Measurements from ENCODE around the gene ANKRD17.
"Not testable (repeated sequence)": the region's sequence is repeated elsewhere in the genome, so short reads cannot be mapped to it uniquely, and the experiment has no call there.

ANKRD17 gene

GRCh38 chr4:73258686-73259570, at the start of gene ANKRD17:
ANKRD17 (minus strand) TSS chr4:73258798; CDS start chr4:73258668, 130 bp downstream.
- peak; percentile 95 to 96 for DNase-seq
- TF ChIP-seq GATA1 (IDR thresholded peaks at IDR 0.05; ENCODE audit: low read depth, low read length) (no peak), POLR2A (IDR thresholded peaks at IDR 0.05; ENCODE audit: low read length) (peak; percentile 96)

GRCh38 chr4:73308286-73308685, 49.7 kb upstream of the ANKRD17 start:
- DNase-seq, result peak in 1 of 2 experiments; percentile 5
- TF ChIP-seq GATA1 (IDR thresholded peaks at IDR 0.05; ENCODE audit: low read depth, low read length) (no peak), POLR2A (IDR thresholded peaks at IDR 0.05; ENCODE audit: low read length) (no peak)

DNA sequence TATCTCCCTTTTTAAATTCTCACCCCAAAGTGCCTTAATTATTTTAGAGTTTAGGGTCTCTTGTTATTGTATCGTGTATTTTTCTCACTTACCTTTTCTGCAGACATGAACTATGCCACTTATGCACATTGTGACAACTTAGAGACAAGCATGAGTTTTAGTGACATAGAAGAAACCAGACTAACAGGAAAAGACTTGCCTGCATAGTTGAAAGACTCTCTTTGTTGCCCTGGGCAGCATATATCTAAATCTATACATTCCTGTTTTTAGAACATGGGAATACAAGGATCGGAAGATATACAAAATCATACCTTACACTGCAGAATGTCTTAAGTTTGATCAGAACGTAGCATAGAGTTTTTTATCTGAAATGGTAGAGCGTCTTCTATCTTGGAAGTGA, 45.1 kb upstream of the ANKRD17 start:
- no peak for DNase-seq
- TF ChIP-seq POLR2A (IDR thresholded peaks at IDR 0.05; ENCODE audit: low read length) (no peak), GATA1 (IDR thresholded peaks at IDR 0.05; ENCODE audit: low read depth, low read length) (no peak)

DNA sequence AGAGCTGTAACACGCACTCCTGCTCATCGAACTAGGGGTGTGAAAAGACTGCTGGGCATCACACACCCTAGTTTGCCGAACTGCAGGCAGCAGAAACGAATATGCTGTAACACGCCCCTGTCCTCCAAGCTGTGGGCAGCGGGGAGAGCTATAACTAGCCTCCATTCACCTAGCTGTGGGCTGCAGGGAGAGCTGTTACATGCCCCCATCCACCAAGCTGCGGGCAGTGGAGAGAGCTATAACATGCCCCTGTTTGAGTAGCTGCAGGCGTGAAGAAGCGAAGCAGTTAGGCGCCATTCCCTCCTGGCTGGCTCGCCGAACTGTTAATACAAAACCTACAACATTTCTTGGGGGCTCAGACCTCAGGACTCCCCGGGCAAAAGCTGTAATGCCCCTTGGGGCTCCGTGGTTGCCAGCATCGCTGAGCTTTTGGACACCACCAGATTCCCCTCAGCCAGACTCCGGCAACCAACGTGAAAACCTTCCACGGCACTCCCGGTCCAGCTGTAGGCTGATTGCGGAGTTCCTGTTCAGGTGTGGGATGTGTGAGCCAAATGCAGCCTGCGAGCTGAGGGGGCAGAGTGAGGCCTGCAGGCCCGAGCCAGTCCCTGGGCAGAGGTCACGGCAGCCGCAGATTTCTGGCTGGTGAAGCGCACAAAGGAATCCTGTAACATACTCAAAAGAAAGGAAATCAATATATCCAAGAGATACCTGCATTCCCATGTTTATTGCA, 41.1 kb upstream of the ANKRD17 start:
- DNase-seq, result no peak
- TF ChIP-seq GATA1 (IDR thresholded peaks at IDR 0.05; ENCODE audit: low read depth, low read length) (no peak), POLR2A (IDR thresholded peaks at IDR 0.05; ENCODE audit: low read length) (no peak)

- DNase-seq, result not testable (repeated sequence)
These were observed 34.1 kb upstream of the ANKRD17 start for GRCh38 chr4:73292661-73293060.

DNA sequence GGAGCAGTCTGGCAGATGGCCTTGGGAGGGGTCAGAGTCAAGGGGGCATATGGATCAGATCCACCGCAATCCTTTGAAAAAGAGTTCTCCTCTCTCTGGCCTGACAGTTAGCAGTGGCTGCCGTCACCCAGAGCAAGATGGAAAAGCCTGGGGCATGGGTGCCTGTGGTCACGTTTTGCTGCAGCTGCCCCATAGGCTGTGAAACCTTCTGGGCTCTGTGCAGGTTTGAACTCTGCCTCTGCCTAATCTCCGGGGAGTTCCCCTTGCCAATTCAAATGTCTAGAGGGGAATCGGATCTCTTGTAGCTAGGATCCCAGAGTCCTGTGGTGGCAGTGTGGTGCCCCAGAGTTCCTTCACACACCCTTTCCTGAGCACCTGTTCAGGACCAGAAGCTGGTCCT, 23.4 kb upstream of the ANKRD17 start:
- no peak for TF ChIP-seq POLR2A (IDR thresholded peaks at IDR 0.05; ENCODE audit: low read length)
- no peak for TF ChIP-seq GATA1 (IDR thresholded peaks at IDR 0.05; ENCODE audit: low read depth, low read length)

DNA sequence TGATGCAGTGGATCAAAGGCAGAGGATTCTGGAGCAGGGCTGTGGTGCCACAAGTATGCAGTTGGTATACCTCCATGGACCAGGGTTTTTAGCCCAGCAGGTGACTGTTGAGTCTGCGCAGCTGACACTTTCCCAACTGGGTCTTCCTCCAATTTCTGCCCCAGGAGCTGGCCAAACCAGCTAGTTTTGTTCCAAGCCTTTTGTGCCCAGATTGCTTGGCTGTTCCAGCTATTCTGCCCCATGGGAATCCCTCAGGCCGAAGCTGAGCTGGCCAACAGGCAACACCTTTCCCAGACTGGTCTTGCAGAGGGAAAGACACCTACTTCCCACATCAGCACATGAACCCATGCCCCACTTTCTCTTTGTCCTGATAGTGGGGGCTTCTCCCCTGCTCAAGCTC, 22.8 kb upstream of the ANKRD17 start:
- no peak for TF ChIP-seq GATA1 (IDR thresholded peaks at IDR 0.05; ENCODE audit: low read depth, low read length)
- no peak for TF ChIP-seq POLR2A (IDR thresholded peaks at IDR 0.05; ENCODE audit: low read length)
- no peak for DNase-seq

More for the DNA sequence above, 23.4 kb upstream of the ANKRD17 start:
- no peak for DNase-seq

- no peak for TF ChIP-seq POLR2A (IDR thresholded peaks at IDR 0.05; ENCODE audit: low read length)
- TF ChIP-seq GATA1 (IDR thresholded peaks at IDR 0.05; ENCODE audit: low read depth, low read length), result no peak
- no peak for DNase-seq
These were observed 18.6 kb upstream of the ANKRD17 start for GRCh38 chr4:73277201-73277600.

- TF ChIP-seq POLR2A (IDR thresholded peaks at IDR 0.05; ENCODE audit: low read length), result no peak
- no peak for TF ChIP-seq GATA1 (IDR thresholded peaks at IDR 0.05; ENCODE audit: low read depth, low read length)
- no peak for DNase-seq
These were observed 16.7 kb upstream of the ANKRD17 start for GRCh38 chr4:73275318-73275654.

DNA sequence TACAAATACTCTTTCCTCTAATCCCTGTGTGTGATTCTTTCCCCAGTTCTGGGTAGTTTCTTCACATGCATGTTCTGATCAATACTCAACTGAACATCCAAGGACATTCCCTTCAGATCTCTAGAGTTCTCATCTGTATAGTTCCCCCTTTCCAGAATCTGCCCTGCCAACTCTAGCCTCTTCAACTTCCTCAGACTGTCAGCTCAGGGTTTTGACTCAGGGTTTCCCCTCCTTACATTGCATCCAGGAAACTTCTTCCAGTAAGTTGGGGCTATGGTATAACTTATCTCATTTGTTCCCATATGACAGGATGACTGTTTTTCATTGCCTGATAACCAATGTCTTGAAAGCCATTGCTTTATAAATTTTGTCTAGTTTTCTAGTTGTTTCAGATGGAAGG, 14.2 kb upstream of the ANKRD17 start:
- no peak for TF ChIP-seq POLR2A (IDR thresholded peaks at IDR 0.05; ENCODE audit: low read length)
- no peak for TF ChIP-seq GATA1 (IDR thresholded peaks at IDR 0.05; ENCODE audit: low read depth, low read length)
- DNase-seq, result no peak

DNA sequence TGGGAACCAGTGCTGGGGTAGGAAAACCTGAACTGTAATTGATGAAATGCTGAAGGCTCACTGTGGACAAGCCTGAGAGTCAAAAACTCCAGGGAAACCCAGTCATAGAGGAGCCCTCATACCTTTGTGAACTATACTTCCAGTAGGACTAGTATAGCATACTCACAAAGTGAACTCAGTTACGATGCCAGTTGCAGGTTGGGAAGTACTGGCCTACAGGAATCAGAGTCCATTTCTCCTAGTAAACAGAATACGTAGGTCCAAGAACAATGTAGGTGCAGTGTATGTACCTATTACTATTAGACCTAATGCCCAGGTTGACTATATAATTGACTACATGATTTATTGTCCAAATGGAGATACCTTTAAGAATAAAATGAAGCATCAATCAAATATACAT, 8.5 kb upstream of the ANKRD17 start:
- no peak for TF ChIP-seq GATA1 (IDR thresholded peaks at IDR 0.05; ENCODE audit: low read depth, low read length)
- TF ChIP-seq POLR2A (IDR thresholded peaks at IDR 0.05; ENCODE audit: low read length), result no peak
- no peak for DNase-seq

DNA sequence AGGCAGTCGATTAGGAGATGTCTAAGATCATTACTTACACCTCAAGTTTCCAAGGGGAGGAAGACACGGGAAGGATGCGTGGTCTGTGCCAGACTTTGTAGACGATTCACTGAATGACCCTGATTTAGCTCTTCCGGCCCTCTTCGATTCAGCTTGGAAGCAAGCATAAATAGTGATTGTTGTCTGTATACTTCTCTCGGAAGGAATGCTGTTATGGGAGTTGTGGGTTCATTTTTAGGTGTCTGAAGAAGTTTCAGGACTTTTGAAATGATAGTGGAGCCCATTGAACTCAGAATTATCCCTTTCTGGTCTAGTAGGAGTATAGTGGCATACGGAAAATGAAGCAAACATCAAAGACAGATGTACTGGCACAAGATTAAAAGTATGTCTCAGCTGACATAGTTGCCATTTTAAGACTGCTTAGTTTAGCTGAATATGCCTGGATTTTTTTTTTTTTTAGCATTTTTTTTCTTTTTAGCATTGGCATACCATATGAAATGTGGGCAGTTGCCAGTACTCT, 1.0 kb upstream of the ANKRD17 start:
- DNase-seq, result no peak
- TF ChIP-seq GATA1 (IDR thresholded peaks at IDR 0.05; ENCODE audit: low read depth, low read length), result no peak
- TF ChIP-seq POLR2A (IDR thresholded peaks at IDR 0.05; ENCODE audit: low read length), result no peak

GRCh38 chr4:73258436-73258685, 237 bp downstream of the ANKRD17 start:
- DNase-seq, result peak in 1 of 2 experiments; percentile 82
- no peak for TF ChIP-seq POLR2A (IDR thresholded peaks at IDR 0.05; ENCODE audit: low read length)
- TF ChIP-seq GATA1 (IDR thresholded peaks at IDR 0.05; ENCODE audit: low read depth, low read length), result no peak

DNA sequence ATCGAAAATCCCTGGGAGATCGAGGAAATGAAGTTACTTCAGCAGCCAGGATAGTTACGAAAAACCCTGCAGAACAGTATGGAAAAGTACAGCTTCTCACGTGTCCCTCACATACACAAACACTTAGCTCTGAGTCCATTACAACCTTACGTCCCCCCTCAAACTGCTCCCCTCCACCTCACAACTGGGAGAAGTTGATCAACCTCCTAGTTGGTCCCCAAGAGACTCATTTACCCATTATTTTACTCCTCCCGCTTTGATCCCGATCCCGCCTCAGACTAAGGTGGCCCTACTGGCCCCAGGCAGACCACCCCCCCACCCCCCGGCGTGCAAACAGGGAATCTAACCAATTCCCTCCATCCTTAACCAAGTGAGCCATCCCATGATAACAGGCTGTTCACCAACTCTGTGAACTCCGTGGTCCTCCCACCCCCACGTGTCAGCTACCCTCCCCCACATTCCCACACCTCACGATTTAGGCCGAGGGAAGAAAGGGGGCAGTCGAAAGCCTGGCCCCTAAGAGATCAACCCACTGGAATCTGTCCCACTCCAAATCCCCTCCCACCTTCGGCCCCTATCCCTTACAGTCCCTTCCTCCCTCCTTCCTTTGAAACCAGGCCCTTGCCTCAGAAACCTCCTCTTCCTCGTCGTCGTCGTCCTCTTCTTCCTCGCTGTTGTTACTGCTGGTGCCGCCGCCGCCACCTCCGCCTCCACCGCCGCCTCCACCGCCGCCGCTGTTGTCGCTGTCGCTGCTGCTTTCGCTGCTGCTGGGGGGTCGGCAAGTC, 755 bp downstream of the ANKRD17 start:
- no peak for TF ChIP-seq POLR2A (IDR thresholded peaks at IDR 0.05; ENCODE audit: low read length)
- TF ChIP-seq GATA1 (IDR thresholded peaks at IDR 0.05; ENCODE audit: low read depth, low read length), result no peak
- peak; percentile 60 to 71 for DNase-seq
